Omental fat pad (tissue), 4 donors: ENCODE data around the gene PPAN. TPM values are rescaled to one million over a fixed set of nuclear protein-coding genes. Genes with fewer than 3 reads are reported as not detected.

Experiments used
- ATAC-seq: fragments of 150-250 bp; one replicate; pipeline ENCODE4 v1.9.1; 2016; ENCODE audit warnings: mild to moderate bottlenecking, moderate library complexity; ENCODE audit not compliant: low FRiP score
- DNase-seq: peaks from one replicate; pipeline ENCODE4 v3.0.0-alpha.2; 2019; ENCODE audit warnings: low spot score
- CTCF ChIP-seq, 3 donors: fragments of 450-650 bp; IDR thresholded peaks; one replicate each; pipeline ENCODE4 v1.5.1; 2016 to 2017; ENCODE audit warnings: antibody characterized with exemption in 3 of 3, mild to moderate bottlenecking in 3 of 3, moderate library complexity in 2 of 3
- total RNA-seq, 4 donors: library from RNA; depleted of rRNA; stranded (reverse); fragments of >200 nt; gene quantifications; one replicate each; pipeline ENCODE4 v1.1.0, GENCODE V29; 2016

Gene PPAN
- total RNA-seq, 4 donors from 2014 or later: 25.0 to 79.7 (median 32.0) TPM

DNA sequence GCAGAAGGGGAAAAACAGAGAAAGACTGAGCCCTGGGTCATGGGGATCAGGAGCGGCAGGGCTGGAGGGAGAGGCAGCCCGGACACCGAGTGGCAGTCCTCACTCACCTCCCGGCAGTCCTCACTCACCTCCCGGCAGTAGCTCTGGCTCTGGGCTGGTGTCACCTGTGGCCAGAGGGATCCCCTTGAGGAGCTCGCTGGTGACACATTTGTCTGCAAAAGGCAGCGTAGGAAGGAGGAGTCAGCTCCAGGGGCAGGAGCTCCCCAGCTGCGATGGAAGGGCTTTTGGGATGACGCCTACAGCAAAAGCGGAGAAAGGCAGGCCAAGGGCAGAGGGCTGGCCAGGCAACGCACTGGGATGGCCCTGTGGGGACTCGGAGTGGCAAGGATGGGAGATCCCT lies 12.8 kb downstream of the PPAN start:
- ATAC-seq: no peak
- TF ChIP-seq CTCF (IDR thresholded peaks at IDR 0.05): no peak
- DNase-seq: no peak

- ATAC-seq: no peak
- no peak for TF ChIP-seq CTCF (IDR thresholded peaks at IDR 0.05)
These were observed 14.5 kb downstream of the PPAN start for GRCh38 chr19:10120538-10121189.

DNA sequence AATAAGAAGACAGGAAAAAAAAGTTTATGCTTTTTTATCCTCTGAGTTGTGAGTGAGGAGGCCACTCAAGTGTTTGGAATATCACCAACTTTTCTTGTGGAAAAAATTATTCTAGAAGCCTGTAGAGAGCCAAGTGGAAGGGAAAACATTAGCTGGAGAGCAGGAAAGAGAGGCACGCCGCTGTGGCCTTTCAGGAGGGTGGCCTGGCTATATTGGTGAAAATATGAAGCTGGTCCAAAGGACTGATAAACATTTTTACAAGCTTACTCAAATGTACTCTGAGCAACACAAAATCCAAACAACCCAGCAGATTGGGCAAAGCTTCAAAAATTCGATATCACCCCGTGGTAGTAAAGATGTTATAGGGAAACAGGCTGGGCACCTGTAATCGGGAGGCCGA lies 15.9 kb downstream of the PPAN start:
- ATAC-seq (no peak), DNase-seq (no peak)
- TF ChIP-seq CTCF (IDR thresholded peaks at IDR 0.05): no peak

More at GRCh38 chr19:10120538-10121189, 14.5 kb downstream of the PPAN start:
- no peak for DNase-seq

- DNase-seq (no peak), ATAC-seq (no peak)
- no peak for TF ChIP-seq CTCF (IDR thresholded peaks at IDR 0.05)
These were observed 18.3 kb downstream of the PPAN start for GRCh38 chr19:10124429-10124828.

GRCh38 chr19:10126213-10126639 lies 20.1 kb downstream of the PPAN start:
- TF ChIP-seq CTCF (IDR thresholded peaks at IDR 0.05): no peak
- DNase-seq (no peak), ATAC-seq (no peak)

GRCh38 chr19:10132905-10133304 lies 26.7 kb downstream of the PPAN start:
- TF ChIP-seq CTCF (IDR thresholded peaks at IDR 0.05): no peak
- ATAC-seq (no peak), DNase-seq (no peak)

GRCh38 chr19:10133596-10133995 lies 27.4 kb downstream of the PPAN start:
- ATAC-seq (no peak), DNase-seq (no peak)
- no peak for TF ChIP-seq CTCF (IDR thresholded peaks at IDR 0.05)
